H1 (cell line): ENCODE measurements around the gene SEPTIN5. TPM values are rescaled to one million over a fixed set of nuclear protein-coding genes. Genes with fewer than 3 reads are reported as not detected.

Source experiments
- CTCF ChIA-PET: fragments of 300-600 bp; sonication (Branson Sonifier 250); formaldehyde crosslinking; loops from one replicate; lab custom pipeline; 2021; ENCODE audit not compliant: partially characterized antibody; lab: Charles Lee
- POLR2A ChIA-PET: fragments of 300-600 bp; sonication (Branson Sonifier 250); formaldehyde crosslinking; loops from one replicate; lab custom pipeline; 2021; ENCODE audit warnings: inconsistent platforms; ENCODE audit not compliant: partially characterized antibody; lab: Charles Lee
- DNase-seq, 2 experiments: peaks; one replicate each; pipeline versions ENCODE4 v3.0.0 to v3.0.0-alpha.2; 2010 to 2022; ENCODE audit warnings: low spot score in 2 of 2, low read depth in 1 of 2, mixed read lengths in 1 of 2
- FAIRE-seq: peaks from 2 replicates; lab custom pipeline; 2011; peaks lifted over from hg19 to GRCh38; lab: Jason Lieb, UNC
- H2AFZ ChIP-seq: 2 replicates; pipeline ENCODE4 v1.8.1; 2012; ENCODE audit warnings: low read length, inconsistent platforms
- H2AK5ac ChIP-seq: 2 replicates; pipeline ENCODE4 v1.6.1; 2013; ENCODE audit warnings: low read depth, low read length
- H2BK120ac ChIP-seq: replicated peaks from 2 replicates; pipeline ENCODE3; 2013; ENCODE audit warnings: low read depth, low read length, inconsistent platforms
- H2BK12ac ChIP-seq: 2 replicates; pipeline ENCODE4 v1.6.1; 2013; ENCODE audit warnings: low read depth, low read length
- H2BK15ac ChIP-seq: 2 replicates; pipeline ENCODE4 v1.6.1; 2013; ENCODE audit warnings: low read length
- H2BK20ac ChIP-seq: 2 replicates; pipeline ENCODE4 v1.6.1; 2013; ENCODE audit warnings: low read length
- H2BK5ac ChIP-seq: 2 replicates; pipeline ENCODE4 v1.6.1; 2013; ENCODE audit warnings: low read depth, low read length
- H3K14ac ChIP-seq: 2 replicates; pipeline ENCODE4 v1.6.1; 2013; ENCODE audit warnings: inconsistent platforms; ENCODE audit not compliant: insufficient read length
- H3K18ac ChIP-seq: 2 replicates; pipeline ENCODE4 v1.6.1; 2013; ENCODE audit warnings: low read length; ENCODE audit errors: extremely low read depth
- H3K23ac ChIP-seq: 2 replicates; pipeline ENCODE4 v1.6.1; 2013; ENCODE audit warnings: inconsistent platforms; ENCODE audit not compliant: insufficient read length
- H3K23me2 ChIP-seq: 2 replicates; pipeline ENCODE4 v1.6.1; 2013; ENCODE audit warnings: low read depth, low read length
- H3K27ac ChIP-seq: 2 replicates; pipeline ENCODE4 v1.6.1; 2011; ENCODE audit warnings: low read depth, low read length, inconsistent platforms
- H3K27me3 ChIP-seq, 4 experiments: replicated peaks in 1 of 4; 1 replicate in 1 of 4; 2 replicates in 3 of 4; pipeline versions ENCODE4 v1.6.1 to v1.8.1; 2011 to 2013; ENCODE audit warnings: low read length in 3 of 4, mild to moderate bottlenecking in 3 of 4, inconsistent platforms in 2 of 4, mixed read lengths in 2 of 4, moderate library complexity in 1 of 4; ENCODE audit not compliant: control insufficient read depth in 3 of 4, insufficient read depth in 3 of 4; ENCODE audit errors: extremely low read depth in 1 of 4
- H3K36me3 ChIP-seq, 4 experiments: 2 replicates each; pipeline versions ENCODE4 v1.6.1 to v1.8.1; 2011 to 2013; ENCODE audit warnings: mild to moderate bottlenecking in 4 of 4, low read length in 3 of 4, moderate library complexity in 2 of 4, control low read depth in 1 of 4, inconsistent platforms in 1 of 4; ENCODE audit not compliant: insufficient read depth in 4 of 4, control insufficient read depth in 2 of 4
- H3K4ac ChIP-seq: replicated peaks from 2 replicates; pipeline ENCODE3; 2013; ENCODE audit warnings: low read length, low read depth, mixed read lengths, inconsistent platforms; ENCODE audit not compliant: insufficient read length
- H3K4me1 ChIP-seq, 4 experiments: replicated peaks in 1 of 4; 1 replicate in 1 of 4; 2 replicates in 3 of 4; pipeline versions ENCODE4 v1.6.1 to v1.8.1; 2011 to 2013; ENCODE audit warnings: low read length in 3 of 4, inconsistent platforms in 2 of 4, mixed read lengths in 1 of 4; ENCODE audit not compliant: insufficient read depth in 4 of 4, control insufficient read depth in 3 of 4
- H3K4me2 ChIP-seq, 2 experiments: 2 replicates each; pipeline versions ENCODE4 v1.6.1 to v1.8.1; 2011 to 2013; ENCODE audit warnings: low read depth in 2 of 2, low read length in 2 of 2, control low read depth in 1 of 2, inconsistent platforms in 1 of 2, mild to moderate bottlenecking in 1 of 2; ENCODE audit not compliant: insufficient read depth in 1 of 2
- H3K4me3 ChIP-seq, 4 experiments: fragments of 200-600, 300-600 bp in 1 of 4; sonication (generic), shearing (Covaris generic), sonication (Bioruptor Twin) in 1 of 4; 2 replicates each; pipeline versions ENCODE4 v1.5.1 to v1.8.1; 2011 to 2016; ENCODE audit warnings: low read length in 4 of 4, low read depth in 3 of 4, control low read depth in 2 of 4, inconsistent platforms in 2 of 4, mild to moderate bottlenecking in 2 of 4, mixed read lengths in 1 of 4, moderate library complexity in 1 of 4; ENCODE audit not compliant: insufficient read depth in 2 of 4; ENCODE audit errors: extremely low read depth in 1 of 4
- H3K56ac ChIP-seq: replicated peaks from 2 replicates; pipeline ENCODE3; 2013; ENCODE audit warnings: low read depth, mild to moderate bottlenecking, mixed read lengths, low read length, inconsistent platforms; ENCODE audit not compliant: insufficient read length
- H3K79me1 ChIP-seq: 2 replicates; pipeline ENCODE4 v1.6.1; 2013; ENCODE audit warnings: low read depth, low read length, control low read depth
- H3K79me2 ChIP-seq, 2 experiments: 2 replicates each; pipeline versions ENCODE4 v1.6.1 to v1.8.1; 2012 to 2013; ENCODE audit warnings: low read length in 2 of 2, mild to moderate bottlenecking in 2 of 2, inconsistent platforms in 1 of 2; ENCODE audit not compliant: insufficient read depth in 2 of 2, control insufficient read depth in 1 of 2
- H3K9ac ChIP-seq, 4 experiments: replicated peaks in 1 of 4; 1 replicate in 1 of 4; 2 replicates in 3 of 4; pipeline versions ENCODE4 v1.6.1 to v1.8.1; 2011 to 2013; ENCODE audit warnings: low read depth in 3 of 4, low read length in 3 of 4, control low read depth in 2 of 4, mild to moderate bottlenecking in 2 of 4, moderate library complexity in 2 of 4, inconsistent platforms in 1 of 4; ENCODE audit errors: extremely low read depth in 1 of 4
- H3K9me3 ChIP-seq, 2 experiments: 2 replicates each; pipeline versions ENCODE4 v1.6.1 to v1.8.1; 2012 to 2013; ENCODE audit warnings: mild to moderate bottlenecking in 2 of 2, moderate library complexity in 2 of 2, control low read depth in 1 of 2, inconsistent platforms in 1 of 2, low read depth in 1 of 2, low read length in 1 of 2, mixed read lengths in 1 of 2; ENCODE audit not compliant: insufficient read depth in 2 of 2
- H4K20me1 ChIP-seq, 2 experiments: replicated peaks in 1 of 2; 2 replicates each; pipeline versions ENCODE3 to v1.8.1; 2011 to 2013; ENCODE audit warnings: inconsistent platforms in 2 of 2, low read length in 2 of 2, mild to moderate bottlenecking in 1 of 2; ENCODE audit not compliant: insufficient read depth in 2 of 2, control insufficient read depth in 1 of 2
- H4K5ac ChIP-seq: 2 replicates; pipeline ENCODE4 v1.6.1; 2013; ENCODE audit warnings: low read length, low read depth, mixed read lengths, inconsistent platforms; ENCODE audit not compliant: insufficient read length
- H4K8ac ChIP-seq: 2 replicates; pipeline ENCODE4 v1.8.0; 2013; ENCODE audit warnings: mild to moderate bottlenecking, moderate library complexity, low read length, inconsistent platforms; ENCODE audit not compliant: insufficient read depth; ENCODE audit errors: extremely low read depth
- H4K91ac ChIP-seq: replicated peaks from 2 replicates; pipeline ENCODE3; 2013; ENCODE audit warnings: low read length, mixed read lengths, inconsistent platforms; ENCODE audit not compliant: insufficient read length
- CREB1 ChIP-seq: IDR thresholded peaks from 2 replicates; pipeline ENCODE4 v1.6.1; 2012; ENCODE audit warnings: inconsistent platforms
- CTBP2 ChIP-seq: IDR thresholded peaks from 2 replicates; pipeline ENCODE4 v1.7.0; 2011; ENCODE audit warnings: borderline replicate concordance, mild to moderate bottlenecking, moderate library complexity, mixed read lengths, low read length; ENCODE audit not compliant: insufficient read depth, insufficient read length
- GABPA ChIP-seq: IDR thresholded peaks from 2 replicates; pipeline ENCODE4 v1.6.1; 2011; ENCODE audit warnings: mild to moderate bottlenecking, low read length, moderate library complexity, borderline replicate concordance; ENCODE audit not compliant: insufficient read depth
- HDAC2 ChIP-seq, 2 experiments: fragments of 300-600 bp in 1 of 2; sonication (generic) in 1 of 2; IDR thresholded peaks; 2 replicates each; pipeline ENCODE4 v1.6.1; 2011 to 2012; ENCODE audit warnings: low read depth in 2 of 2, low read length in 2 of 2, mild to moderate bottlenecking in 2 of 2, moderate library complexity in 2 of 2, borderline replicate concordance in 1 of 2, inconsistent platforms in 1 of 2
- HDAC6 ChIP-seq: IDR thresholded peaks from one replicate; pipeline ENCODE4 v1.7.1; 2012; ENCODE audit warnings: low read depth, mild to moderate bottlenecking, inconsistent platforms, low read length, moderate library complexity
- JUN ChIP-seq: IDR thresholded peaks from 2 replicates; pipeline ENCODE4 v1.6.1; 2011; ENCODE audit warnings: low read depth, mild to moderate bottlenecking, improper control_type of control experiment, low read length
- MAFK ChIP-seq: IDR thresholded peaks from 2 replicates; pipeline ENCODE4 v1.6.1; 2012; ENCODE audit warnings: low read depth, mild to moderate bottlenecking, improper control_type of control experiment, low read length
- SIN3A ChIP-seq, 2 experiments: IDR thresholded peaks in 1 of 2; conservative IDR thresholded peaks in 1 of 2; 2 replicates each; pipeline ENCODE4 v1.6.1; 2011 to 2012; ENCODE audit warnings: low read length in 2 of 2, improper control_type of control experiment in 1 of 2, low read depth in 1 of 2, mild to moderate bottlenecking in 1 of 2
- SIX5 ChIP-seq: IDR thresholded peaks from 2 replicates; pipeline ENCODE4 v1.6.1; 2011; ENCODE audit warnings: mild to moderate bottlenecking, low read depth, low read length
- SP2 ChIP-seq: IDR thresholded peaks from 2 replicates; pipeline ENCODE4 v1.6.1; 2012; ENCODE audit warnings: mild to moderate bottlenecking, low read length, inconsistent platforms
- TAF1 ChIP-seq: IDR thresholded peaks from 2 replicates; pipeline ENCODE4 v1.6.1; 2011; ENCODE audit warnings: mild to moderate bottlenecking, low read depth, low read length
- TEAD4 ChIP-seq: IDR thresholded peaks from 2 replicates; pipeline ENCODE4 v1.6.1; 2012; ENCODE audit warnings: low read depth, low read length, inconsistent platforms, mixed read lengths
- WGBS, 2 experiments: shearing (Covaris generic) in 1 of 2; methylation state at CpG; one replicate each; pipeline versions ENCODE4 v1.1.6 to v1.1.7; 2013 to 2015; ENCODE audit warnings: low lambda C conversion rate in 2 of 2, mixed read lengths in 2 of 2, inconsistent platforms in 1 of 2, low coverage in 1 of 2, missing lambda C conversion rate in 1 of 2; ENCODE audit not compliant: insufficient replicate concordance in 2 of 2, insufficient coverage in 1 of 2, insufficient read length in 1 of 2; ENCODE audit errors: extremely low coverage in 1 of 2, missing lambda C conversion rate in 1 of 2; 5-methylcytosine and 5-hydroxymethylcytosine counted together
- polyA plus RNA-seq, 7 experiments: library from polyadenylated mRNA; depleted of rRNA in 3 of 7; stranded (reverse) in 5 of 7; unstranded in 2 of 7; fragments of >200 nt in 5 of 7; fragments of 200-250 nt in 2 of 7; gene quantifications; 1 replicate in 5 of 7; 2 replicates in 1 of 7; 4 replicates in 1 of 7; pipeline versions ENCODE4 v1.2.1 to v1.2.3, GENCODE V29; 2011 to 2013; ENCODE audit warnings: missing spikeins in 2 of 7, mixed read lengths in 2 of 7
- total RNA-seq: library from RNA; stranded (reverse); fragmentation: NEBNext Ultra II Directional; extraction: Animal tissue kit (Norgen Biotek cat#: 25700); gene quantifications from 2 replicates; pipeline ENCODE4 v1.2.1, GENCODE V29; 2021

The SEPTIN5 gene
- total and polyA plus RNA-seq, 2 of the 8 experiments (the other 6 are each of a cell fraction or from before 2014, with no cell fraction given) = 6.0 to 8.6 TPM

DNA sequence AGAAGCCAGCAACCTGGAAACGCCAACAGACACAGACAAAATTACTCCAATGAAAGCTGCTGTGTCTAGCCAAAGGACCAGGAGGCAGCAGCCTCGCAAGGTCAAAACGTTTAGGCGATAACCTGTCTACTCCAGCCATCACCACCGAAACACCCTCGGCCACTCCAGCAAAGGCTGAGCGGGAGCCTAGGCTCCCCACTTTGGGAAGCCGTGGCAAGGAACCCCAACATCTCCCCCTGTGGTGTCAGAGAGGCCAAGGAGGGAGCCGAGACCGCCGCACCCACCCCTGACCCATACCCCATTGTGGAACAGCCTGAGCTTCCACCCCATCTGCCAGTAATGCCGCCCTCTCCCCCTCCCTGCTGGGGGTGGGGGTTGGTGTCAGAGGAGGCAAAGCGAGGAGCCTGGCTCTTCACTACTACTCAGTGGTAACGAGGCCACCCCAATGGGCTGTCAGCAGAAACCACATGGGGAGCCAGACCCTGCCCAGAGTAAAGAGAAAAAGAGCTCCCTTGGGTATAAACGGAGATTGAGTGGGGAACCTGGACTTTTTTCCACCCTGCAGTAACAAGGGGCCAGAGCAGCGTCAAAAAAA, 33.9 kb upstream of the SEPTIN5 start:
- H3K9me3 ChIP-seq = no peaks in the 10 kb centered on the region
- no peak overlapping the region for H3K9ac ChIP-seq
- 0 out of 2 replicates have a peak overlapping the region, but pooled peaks have one; percentile 53 for H2BK15ac ChIP-seq
- H4K8ac ChIP-seq = no peak overlapping the region
- H3K27me3 ChIP-seq = no peaks in the 10 kb centered on the region; a peak in 2 of 7 replicates
- FAIRE-seq = no peak
- H3K23me2 ChIP-seq = no peaks in the 10 kb centered on the region
- no peak overlapping the region for H3K23ac ChIP-seq
- H3K56ac ChIP-seq = no peak overlapping the region
- WGBS, 2 experiments = 92% methylated on average over 13 of the region's 16 CpGs; no CpG with 5 or more reads in 1 of the 2 experiments
- H2AK5ac ChIP-seq = 0 out of 2 replicates have a peak overlapping the region, but pooled peaks have one; percentile 39
- no peak overlapping the region for H2BK5ac ChIP-seq
- H3K18ac ChIP-seq = no peak overlapping the region; the same call in 1 of the 2 replicates
- no peak overlapping the region for H3K14ac ChIP-seq
- no peak overlapping the region for H2BK120ac ChIP-seq
- TF ChIP-seq SP2 (no peak), HDAC6 (no peak), SIX5 (no peak), TEAD4 (no peak), GABPA (no peak), SIN3A (conservative IDR thresholded peaks at IDR 0.05 in 1 of 2, IDR thresholded peaks at IDR 0.05 in 1 of 2; ENCODE audit: low read depth in 1 of 2, low read length in 2 of 2) (no peak), MAFK (no peak), TAF1 (no peak), HDAC2 (IDR thresholded peaks at IDR 0.05; ENCODE audit: borderline replicate concordance in 1 of 2, low read depth in 2 of 2, low read length in 2 of 2) (no peak), JUN (no peak), CREB1 (no peak), CTBP2 (no peak)
- peak overlapping the region; percentile 72; the same call in 1 of the 2 replicates for H2BK20ac ChIP-seq
- H2BK12ac ChIP-seq = no peak overlapping the region
- H4K20me1 ChIP-seq = no peaks in the 10 kb centered on the region
- H3K79me1 ChIP-seq = no peaks in the 10 kb centered on the region
- H4K91ac ChIP-seq = no peak overlapping the region
- H3K4me2 ChIP-seq = no peak overlapping the region
- peaks cover 0 to 3% (median 0%) of the 10 kb centered on the region in 4 experiments; a peak in 3 of 7 replicates for H3K4me1 ChIP-seq
- H3K79me2 ChIP-seq = no peaks in the 10 kb centered on the region
- H3K36me3 ChIP-seq = no peaks in the 10 kb centered on the region
- H4K5ac ChIP-seq = no peak overlapping the region
- no peak overlapping the region for H3K4ac ChIP-seq
- H2AFZ ChIP-seq = no peak overlapping the region
- DNase-seq = no peak
- ChIA-PET POLR2A (interaction anchor here (0.7 to 1.8 kb wide), 3 partner anchors 11 to 38 kb away, joined by 3 to 7 read pairs (median 4); no protein-coding TSS in a partner anchor), CTCF (interaction anchor here (0.6 to 8.2 kb wide), 35 partner anchors 10 to 743 kb away, joined by 3 to 76 read pairs (median 5); partner anchors contain the start of gene GP1BB)
- no peak overlapping the region for H3K27ac ChIP-seq
- H3K4me3 ChIP-seq = no peak overlapping the region
